ENCODE results near the gene DYSF.

Gene DYSF

DNA sequence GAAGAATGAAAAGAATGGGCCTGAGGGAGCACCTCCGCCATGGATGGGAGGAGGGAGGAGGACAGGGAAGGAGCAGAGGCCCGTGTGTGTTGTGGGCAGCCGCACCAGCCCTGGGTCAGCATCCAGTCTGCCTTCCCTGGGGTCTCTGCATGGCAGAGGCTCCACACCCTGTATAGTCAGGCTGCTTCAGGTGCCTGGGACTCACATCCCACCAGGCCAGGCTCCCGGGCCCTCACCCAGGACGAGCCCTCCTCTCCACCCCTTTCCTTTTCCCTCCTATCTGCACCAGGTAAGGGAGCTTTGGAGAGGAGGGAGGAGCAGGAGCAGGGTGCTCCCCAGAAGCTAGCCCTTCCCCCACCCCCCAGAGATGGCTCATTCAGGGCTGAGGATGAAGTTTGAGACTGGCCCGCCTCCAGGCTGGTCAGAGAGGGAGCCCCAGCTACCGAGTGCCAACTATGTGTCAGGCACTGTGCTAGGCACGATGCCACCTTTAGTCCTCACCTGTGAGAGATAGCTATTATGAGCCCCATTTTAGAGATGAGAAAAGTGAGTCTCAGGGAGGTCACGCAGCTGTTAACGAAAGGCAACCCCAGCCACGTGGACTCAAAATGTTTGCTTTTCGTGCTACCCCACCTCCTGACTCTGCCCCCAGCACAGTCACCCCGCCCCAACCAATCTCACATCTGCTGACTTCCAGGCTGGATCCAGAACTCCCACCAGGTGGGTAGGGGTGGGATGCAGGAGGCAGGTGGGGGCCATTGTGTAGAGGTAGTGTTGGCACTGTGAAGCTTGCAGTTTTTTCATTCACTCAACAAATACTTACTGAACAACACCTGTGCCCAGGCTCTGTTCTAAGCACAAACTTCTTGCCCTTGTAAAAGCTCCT lies 242.1 kb downstream of the DYSF start:
- no peak for DNase-seq (ENCODE audit: low read depth, low spot score)
- no peak overlapping the region for H3K27ac ChIP-seq

DNA sequence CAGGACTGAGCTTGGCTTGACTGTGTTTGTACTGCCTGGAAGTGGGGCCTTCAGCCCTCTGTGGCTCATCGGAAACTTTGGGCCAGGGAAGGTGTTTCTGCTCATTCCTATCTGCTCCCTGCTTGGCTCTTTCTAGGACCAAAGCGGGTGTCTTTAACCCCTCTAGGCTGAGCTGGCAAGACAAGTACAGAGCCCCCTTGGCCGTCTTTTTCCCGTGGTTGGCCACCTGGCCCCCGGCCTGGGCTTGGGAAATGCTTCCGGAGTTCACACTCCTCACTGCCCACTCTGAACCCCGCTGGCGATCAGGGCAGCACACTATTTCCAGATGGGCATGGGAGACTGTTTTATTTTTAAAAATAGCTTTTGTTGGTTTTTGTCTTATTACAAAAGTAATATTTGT lies 243.0 kb downstream of the DYSF start:
- DNase-seq (ENCODE audit: low read depth, low spot score): no peak
- no peak overlapping the region for H3K27ac ChIP-seq

DNA sequence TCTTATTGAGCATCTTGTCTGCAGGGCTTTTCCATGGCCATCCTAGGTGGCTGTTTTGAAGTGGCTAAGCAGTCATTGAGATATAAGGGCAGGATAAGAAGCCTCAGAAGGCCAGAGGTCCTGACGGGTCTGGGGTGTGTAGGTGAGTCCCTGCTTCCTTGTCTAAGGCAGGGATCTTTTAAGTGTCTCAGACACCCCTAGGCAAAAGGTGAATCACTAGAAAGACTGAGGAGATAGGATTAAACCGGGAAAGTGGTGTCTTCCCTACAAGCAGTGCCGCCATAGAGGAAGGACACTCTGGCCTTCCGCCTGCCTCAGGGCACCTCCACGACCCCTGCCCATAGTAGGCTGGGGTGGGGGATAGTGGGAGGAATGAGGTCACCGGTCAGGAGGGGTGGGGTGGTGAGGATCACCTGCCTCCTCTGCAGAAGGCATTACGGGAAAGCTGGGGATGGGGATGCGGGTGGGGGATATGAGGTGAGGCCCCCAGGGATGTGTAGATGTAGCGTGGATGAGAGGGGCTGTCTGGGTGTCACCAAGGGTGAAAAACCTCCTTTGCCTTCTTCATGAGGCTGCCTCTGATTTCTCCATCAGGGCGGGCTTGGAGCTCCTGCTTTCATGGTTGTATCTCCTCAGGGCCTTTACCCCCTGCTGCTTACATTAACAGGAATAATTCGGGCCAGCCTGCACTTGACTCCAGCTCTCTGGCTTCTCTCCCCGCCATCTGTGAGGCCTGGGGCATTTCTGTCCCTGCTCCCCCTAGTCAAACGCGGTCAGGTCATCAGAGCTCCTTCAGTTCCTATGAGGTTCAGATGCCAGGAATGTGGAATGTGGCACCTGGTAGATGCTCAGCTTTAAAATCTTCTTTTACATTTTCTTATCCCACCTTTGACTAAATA lies 244.0 kb downstream of the DYSF start:
- H3K27ac ChIP-seq: no peak overlapping the region
- DNase-seq (ENCODE audit: low read depth, low spot score): no peak

DNA sequence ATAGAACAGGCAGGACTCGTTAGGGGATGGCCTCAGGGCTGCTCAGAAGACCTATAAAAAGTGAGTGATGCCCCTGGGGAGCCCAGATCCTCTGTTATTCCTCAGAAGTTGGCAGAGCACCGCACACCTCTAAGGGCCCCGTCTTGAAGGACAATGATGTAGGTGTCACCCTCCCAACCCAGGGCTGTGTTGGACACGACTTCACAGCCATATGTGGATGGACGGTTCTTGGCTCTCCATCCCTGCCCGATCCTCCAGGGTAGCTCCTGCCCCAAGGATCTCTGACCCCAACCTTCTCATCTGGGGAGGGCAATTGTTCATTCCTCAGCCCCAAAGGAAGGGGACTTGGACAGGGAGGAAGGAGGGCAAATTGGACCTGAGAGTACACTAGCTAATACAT lies 246.1 kb downstream of the DYSF start:
- no peak for DNase-seq (ENCODE audit: low read depth, low spot score)
- no peak overlapping the region for H3K27ac ChIP-seq

DNA sequence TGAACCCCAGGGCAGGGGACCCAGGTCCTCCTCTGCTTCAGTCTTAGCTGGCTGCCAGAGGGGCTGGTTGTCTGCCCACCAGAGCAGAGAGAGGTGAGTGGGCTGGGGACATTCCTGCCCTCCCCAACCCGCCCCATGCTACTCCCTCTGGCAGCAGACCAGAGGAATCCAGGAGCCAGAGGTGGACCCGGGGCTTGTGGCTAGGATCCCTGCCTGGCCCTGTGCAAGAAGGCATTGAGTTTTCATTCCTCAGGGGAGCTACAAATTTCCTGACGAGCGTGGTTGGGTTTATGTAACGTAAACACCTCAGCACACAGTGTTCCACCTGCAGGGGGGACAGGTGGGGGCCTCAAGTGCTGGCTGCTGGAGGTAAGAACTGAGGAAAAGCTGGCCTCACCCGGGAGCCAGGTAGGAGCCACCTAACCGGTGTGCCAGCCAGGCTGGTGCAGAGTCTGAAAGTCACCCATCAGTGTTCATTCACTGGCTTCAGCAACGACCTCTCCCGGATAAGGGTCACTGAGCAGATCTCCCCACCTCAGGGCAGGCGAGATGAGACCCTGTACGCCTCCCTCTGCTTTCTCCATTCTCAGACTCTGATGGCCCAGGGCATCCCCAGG lies 246.8 kb downstream of the DYSF start:
- H3K27ac ChIP-seq: no peak overlapping the region
- DNase-seq (ENCODE audit: low read depth, low spot score): no peak

DNA sequence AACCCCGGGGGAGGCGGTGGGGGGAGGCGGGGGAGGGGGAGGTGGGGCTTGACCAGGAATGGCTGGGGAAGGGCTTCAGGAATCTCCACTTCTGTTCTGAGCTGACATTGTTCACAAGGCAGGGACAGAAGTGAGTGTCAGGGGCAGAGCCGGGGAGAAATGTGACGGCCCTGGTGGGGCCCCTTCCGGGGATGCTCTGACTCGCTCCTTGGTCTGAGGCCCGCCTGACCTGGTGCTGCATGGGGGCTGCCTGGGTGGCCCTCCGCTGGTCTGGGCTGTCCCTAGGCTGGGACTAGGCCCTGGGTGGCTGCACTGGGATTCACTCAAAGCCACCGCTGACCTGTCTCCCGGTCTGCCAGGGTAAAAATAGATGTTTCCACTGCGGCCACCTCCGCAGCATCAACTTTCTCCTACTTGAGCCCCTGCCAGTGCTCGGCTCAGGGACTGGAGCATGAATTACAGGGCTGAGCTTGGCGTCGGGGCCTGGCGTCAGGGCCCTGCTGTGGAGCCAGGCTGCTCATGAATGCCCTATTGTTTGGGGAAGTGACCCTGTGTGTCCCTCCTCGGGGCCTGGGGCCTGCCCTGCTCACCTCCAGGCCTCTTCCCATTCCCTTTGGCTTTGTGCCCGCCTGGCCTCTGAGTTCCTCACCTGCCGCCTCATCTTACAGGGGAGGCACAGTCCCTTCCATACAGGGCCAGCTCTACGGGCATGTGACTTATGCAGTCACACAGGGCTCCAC lies 247.5 kb downstream of the DYSF start:
- no peak overlapping the region for H3K27ac ChIP-seq
- no peak for DNase-seq (ENCODE audit: low read depth, low spot score)

DNA sequence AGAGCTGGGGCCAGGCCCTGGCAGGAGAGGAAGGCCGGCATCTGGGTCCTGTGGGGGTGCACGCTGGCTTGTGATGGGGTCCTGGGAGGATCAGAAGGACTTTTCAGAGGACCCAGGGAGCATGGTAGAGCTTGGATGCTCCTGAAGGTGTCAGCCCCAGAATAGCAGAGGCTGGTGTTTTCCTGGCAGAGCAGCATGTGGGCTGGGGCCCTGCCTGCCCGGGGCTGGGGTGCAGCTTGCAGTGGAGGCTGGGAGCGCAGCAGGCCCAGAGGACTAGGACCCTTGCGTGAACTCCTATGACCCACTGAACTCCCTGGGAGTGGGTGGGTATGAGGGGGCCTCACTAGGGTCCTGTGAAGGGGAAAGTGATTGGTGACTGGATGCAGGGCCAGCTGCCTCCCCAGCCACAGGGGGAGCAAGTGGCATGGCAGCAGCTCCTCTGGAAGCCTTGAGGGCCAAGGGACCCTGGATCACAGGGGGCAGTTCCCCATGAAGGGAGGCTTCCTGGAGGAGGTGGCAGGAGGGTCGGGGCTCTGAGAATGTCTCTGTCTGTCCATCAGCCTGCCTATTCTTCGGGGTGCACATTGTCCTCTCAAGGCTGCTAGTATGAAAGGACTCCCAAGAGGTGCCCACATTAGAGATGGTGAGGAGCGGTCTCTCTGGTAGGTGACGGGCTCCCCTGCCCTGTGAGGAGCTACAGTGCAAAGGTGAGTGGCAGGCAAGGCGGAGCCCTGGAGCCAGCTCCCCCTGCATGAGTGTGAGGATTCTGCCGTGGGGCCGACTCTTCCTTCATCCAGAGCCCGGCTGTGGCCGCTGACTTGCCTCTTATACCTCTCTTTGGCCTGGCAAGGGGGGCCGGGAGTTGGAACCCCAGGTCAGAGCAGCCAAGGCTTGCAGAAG lies 249.0 kb downstream of the DYSF start:
- no peak for DNase-seq (ENCODE audit: low read depth, low spot score)

DNA sequence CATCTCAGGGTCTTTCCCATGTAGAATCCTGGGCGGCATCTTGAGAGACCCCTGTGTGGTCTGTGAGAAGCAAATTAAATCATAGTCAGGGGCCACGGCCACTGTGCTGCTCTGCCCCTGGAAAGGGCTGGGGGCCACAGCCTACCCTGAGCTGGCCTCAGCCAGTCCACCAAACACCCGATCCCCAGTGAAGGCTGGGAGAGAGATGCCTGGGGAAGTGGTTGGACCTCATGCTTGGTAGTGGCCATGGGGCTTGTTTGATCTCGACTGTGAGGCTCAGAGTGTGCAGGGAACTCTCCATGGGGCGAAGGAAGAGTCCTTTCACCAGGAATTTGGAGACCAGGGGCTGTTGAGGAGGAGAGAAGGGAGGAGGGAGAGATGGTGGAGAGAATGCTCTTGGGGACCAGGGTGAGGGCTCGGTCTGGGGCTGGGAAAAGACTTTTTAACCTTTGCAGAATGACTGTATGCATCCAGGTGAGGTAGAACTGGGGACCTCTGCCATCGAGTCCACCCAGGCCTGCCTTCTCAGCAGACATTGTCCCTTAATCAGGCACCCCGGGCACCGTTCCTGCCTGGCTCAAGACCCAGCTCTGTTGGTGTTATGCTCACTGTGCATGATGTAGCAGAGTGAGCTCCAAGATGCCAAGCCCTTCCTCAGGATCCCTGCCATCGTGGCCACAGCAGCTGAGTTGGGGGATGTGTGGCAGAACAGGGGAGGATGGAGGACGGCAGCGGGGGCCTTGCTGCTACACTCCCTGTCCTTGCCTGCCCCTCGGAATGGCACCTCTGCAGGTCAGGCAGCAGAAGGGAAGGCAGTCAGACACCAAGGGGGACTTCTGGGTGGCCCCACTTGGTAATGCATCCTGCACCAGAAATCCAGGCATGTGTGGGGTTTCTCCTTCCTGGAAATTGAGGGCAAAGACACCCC lies 249.9 kb downstream of the DYSF start:
- no peak for DNase-seq (ENCODE audit: low read depth, low spot score)
- H3K27ac ChIP-seq: no peak overlapping the region

More for the DNA sequence above, 249.0 kb downstream of the DYSF start:
- no peak overlapping the region for H3K27ac ChIP-seq

DNA sequence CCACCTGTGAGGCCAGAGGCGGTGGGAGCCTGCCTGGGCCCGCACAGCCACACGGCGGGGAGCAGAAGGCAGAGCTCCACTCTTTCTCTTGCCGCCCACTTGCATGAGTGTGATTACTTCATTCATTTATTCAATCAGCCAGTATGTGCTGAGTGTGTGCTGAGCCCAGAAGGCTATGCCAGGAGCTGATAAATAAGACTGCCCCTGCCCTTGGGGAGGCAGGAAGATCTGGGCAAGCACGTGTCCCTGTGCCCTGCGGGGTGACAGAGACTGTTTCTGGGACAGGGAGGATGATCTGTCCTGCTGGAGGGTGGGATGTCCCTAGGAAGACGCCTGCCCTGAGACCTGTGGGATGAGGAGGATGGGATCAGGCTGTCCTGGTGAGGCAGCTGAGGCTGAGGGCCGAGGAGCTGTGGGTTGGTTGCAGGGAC lies 250.8 kb downstream of the DYSF start:
- no peak overlapping the region for H3K27ac ChIP-seq
- no peak for DNase-seq (ENCODE audit: low read depth, low spot score)

DNA sequence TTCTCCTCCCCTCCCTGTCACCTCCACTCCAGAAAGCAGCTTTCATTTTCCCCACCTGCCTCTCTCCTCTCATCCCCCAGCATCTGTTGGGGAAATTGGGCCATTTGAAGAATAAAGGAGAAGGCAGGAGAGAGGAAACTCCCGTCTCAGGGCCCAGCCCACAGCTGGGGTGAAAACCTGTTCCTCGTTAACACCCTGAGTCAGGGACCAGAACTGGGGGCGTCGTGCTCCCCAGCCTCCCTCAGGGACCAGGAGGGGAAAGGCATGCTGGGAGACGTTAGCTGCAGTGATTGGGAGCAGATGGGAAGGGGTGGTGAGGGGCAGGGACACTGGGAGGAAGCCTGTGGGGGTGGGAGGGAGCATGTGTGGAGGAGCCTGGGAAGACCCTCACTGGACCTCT lies 251.3 kb downstream of the DYSF start:
- no peak overlapping the region for H3K27ac ChIP-seq
- DNase-seq (ENCODE audit: low read depth, low spot score): no peak

DNA sequence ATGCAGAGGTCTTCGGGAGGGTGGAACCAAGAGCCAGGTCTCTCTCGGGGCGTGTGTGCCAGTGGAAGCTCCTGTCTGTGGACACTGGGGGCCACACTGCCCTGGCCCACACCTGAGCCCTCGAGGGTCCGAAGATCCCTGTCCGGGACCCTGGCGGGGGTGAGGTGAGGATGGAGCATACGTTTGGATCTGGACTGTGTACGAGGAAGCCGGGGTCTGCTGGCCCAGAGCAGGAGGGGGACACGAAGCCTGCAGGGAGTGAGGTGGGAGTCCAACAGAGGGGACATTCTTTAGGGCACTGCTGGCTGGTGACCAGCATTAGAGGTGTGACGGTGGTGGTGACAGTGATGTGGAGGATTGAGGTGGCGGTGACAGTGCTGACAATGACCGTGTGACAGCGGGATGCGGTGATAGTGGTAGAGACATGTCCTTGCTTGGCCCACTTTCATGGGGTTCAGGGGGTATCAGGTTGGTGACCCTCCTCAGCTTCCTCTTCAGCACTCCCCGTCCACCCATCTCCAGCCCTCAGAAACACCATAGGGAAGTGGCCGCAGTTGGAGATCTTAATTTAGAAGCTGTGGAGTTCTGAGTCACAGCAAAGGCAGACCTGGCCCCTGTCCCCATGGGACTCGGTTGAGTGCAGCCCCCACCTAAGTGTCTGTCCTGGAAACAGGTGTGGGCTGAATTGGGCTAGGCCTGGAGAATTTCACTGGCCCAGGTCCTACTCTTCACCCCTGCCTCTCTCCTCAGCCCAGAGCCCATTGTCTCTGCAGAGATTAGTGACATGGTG lies 252.0 kb downstream of the DYSF start:
- DNase-seq (ENCODE audit: low read depth, low spot score): no peak
- no peak overlapping the region for H3K27ac ChIP-seq

DNA sequence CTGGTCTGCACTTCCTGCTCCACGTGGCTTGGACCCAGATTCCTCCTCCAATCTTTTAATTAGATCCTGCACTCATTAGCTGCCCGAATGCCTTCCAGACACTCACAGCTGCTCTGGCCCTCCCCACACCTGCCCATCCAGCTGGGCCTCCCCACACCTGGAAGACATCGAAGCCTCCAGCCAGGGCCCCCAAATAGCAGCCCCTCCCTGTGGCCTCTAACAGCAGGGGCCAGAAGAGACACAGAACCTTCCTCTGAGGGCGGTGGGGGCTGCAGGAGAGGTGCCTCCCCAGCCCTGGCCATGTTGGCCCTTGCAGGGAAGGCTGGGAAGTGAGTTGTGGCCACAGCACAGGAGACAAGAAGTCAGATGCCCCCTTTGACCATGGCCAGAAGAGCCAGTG lies 252.8 kb downstream of the DYSF start:
- H3K27ac ChIP-seq: no peak overlapping the region
- no peak for DNase-seq (ENCODE audit: low read depth, low spot score)

DNA sequence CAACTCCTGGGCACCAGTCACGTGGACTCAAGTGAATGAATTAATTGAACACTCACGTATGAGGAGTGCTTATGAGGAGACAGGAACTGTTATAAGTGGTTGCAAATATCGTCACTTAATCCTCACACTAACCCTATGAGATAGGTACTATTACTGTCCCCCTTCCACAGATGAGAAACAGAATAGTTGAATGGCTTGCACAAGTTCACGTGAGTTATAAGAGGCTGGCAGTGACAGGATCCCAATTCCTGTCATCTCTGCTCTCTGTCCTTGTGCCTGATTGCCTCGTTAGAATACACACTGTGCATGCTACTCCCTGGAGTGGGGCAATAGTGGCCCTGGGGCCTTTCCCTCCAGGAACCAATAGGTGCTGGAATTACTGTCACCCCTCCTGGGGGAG lies 253.5 kb downstream of the DYSF start:
- DNase-seq (ENCODE audit: low read depth, low spot score): no peak
- no peak overlapping the region for H3K27ac ChIP-seq

DNA sequence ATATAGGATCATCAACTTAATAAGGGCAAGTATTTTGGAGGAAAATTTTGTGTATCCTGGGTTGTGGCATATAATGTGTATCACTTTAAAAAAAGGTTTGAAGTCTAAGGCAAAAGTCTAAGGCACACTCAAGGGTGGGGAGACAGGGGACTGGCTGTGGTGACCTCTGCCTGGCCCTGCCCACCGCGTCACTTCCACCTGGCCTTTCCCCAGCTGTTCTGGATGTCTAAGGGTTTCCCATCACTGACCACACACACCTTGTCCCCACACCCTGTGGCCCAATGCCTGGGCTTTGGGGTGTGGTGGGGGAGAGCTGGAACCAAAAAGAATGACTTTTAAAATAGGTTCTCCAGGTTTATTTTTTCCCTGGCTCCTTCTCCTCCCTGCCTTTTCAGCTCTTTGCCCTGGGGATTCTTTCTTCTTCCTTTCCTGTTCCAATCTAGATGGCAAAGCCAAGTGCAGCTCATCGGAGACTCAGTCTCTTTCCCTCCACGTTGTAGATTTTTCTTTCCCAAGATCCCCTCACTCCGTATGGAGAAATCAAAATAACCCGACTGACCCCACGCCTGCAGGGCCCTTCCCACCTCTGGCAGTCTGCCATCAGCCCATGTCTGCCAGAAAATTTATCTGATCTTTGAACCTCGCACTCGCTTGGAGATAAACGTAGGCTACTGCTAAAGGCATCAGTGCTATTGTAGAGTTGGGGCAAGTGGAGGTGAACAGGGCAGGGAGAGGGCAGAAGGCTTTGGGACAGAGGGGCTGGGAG lies 257.2 kb downstream of the DYSF start:
- H3K27ac ChIP-seq: no peak overlapping the region
- no peak for DNase-seq (ENCODE audit: low read depth, low spot score)

DNA sequence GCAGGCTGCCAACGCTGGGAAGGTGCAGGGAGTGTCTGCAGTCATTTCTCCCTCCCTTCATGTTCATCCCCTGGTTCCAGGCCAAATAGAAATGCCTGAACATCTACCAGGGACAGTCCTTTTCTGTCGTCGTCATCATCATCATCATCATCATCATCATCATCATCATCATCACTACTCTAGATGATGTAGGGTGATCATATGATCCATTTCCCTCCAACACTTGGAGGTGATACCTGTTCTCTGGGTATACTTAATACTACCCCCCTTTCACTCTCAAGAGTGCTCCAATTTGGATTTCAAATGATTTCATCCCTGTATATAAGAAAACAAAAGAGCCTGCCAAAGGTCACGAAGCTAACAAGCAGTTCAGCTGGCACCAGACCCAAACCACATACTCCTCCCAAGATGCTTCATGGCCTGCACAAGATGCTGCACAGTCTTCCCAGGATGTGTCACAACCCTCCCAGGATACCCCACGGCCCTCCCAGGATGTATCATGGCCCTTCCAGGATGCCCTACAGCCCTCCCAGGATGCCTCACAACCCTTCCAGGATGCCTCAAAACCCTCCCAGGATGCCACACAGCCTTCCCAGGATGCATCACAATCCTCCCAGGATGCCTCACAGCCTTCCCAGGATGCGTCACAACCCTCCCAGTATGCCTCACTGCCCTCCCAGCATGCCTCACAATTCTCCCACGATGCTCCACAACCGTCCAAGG lies 257.9 kb downstream of the DYSF start:
- DNase-seq (ENCODE audit: low read depth, low spot score): no peak
- no peak overlapping the region for H3K27ac ChIP-seq

All from epithelial cell of prostate (primary cell).